HepG2 (cell line): ENCODE data around the gene GTF2H4. TPM values are rescaled to one million over a fixed set of nuclear protein-coding genes. Genes with fewer than 3 reads are reported as not detected.

ENCODE experiments used
- ARID4A ChIP-seq: sonication (generic); formaldehyde crosslinking; IDR thresholded peaks from 2 replicates; pipeline ENCODE4 v1.5.0; 2020; ENCODE audit warnings: mild to moderate bottlenecking, missing genetic modification reagents, borderline replicate concordance
- EP300 ChIP-seq, 3 experiments: sonication (generic) in 1 of 3; formaldehyde crosslinking in 1 of 3; IDR thresholded peaks; 2 replicates each; pipeline versions ENCODE4 v1.5.1 to v1.6.1; 2011 to 2020; ENCODE audit warnings: low read depth in 2 of 3, low read length in 2 of 3, borderline replicate concordance in 1 of 3, improper control_type of control experiment in 1 of 3, mild to moderate bottlenecking in 1 of 3, missing genetic modification reagents in 1 of 3, moderate library complexity in 1 of 3
- IRF2 ChIP-seq: IDR thresholded peaks from 2 replicates; pipeline ENCODE4 v1.6.1; 2018; ENCODE audit warnings: missing genetic modification reagents, missing compliant biosample characterization
- PHF8 ChIP-seq: sonication (generic); formaldehyde crosslinking; IDR thresholded peaks from 2 replicates; pipeline ENCODE4 v1.5.0; 2020; ENCODE audit warnings: missing genetic modification reagents
- U2AF2 ChIP-seq: fragments of 200-400 bp; formaldehyde crosslinking; IDR thresholded peaks from 2 replicates; pipeline ENCODE4 v1.6.1; 2017; ENCODE audit warnings: low read depth, mild to moderate bottlenecking, low read length
- ZNF292 ChIP-seq: sonication (generic); formaldehyde crosslinking; IDR thresholded peaks from 2 replicates; pipeline ENCODE4 v1.8.1; 2022; ENCODE audit warnings: mild to moderate bottlenecking, low read depth, missing genetic modification reagents, borderline replicate concordance
- ZNF572 ChIP-seq: sonication (generic); formaldehyde crosslinking; IDR thresholded peaks from 2 replicates; pipeline ENCODE4 v1.5.1; 2020; ENCODE audit warnings: mild to moderate bottlenecking, missing genetic modification reagents
- ZNF605 ChIP-seq: sonication (generic); formaldehyde crosslinking; IDR thresholded peaks from 2 replicates; pipeline ENCODE4 v1.8.0; 2022; ENCODE audit warnings: mild to moderate bottlenecking, missing genetic modification reagents
- ZNF788 ChIP-seq: sonication (generic); formaldehyde crosslinking; IDR thresholded peaks from 2 replicates; pipeline ENCODE4 v1.5.0; 2020; ENCODE audit warnings: mild to moderate bottlenecking, missing genetic modification reagents, borderline replicate concordance
- ZNF883 ChIP-seq: sonication (generic); formaldehyde crosslinking; IDR thresholded peaks from 2 replicates; pipeline ENCODE4 v1.5.1; 2020; ENCODE audit warnings: mild to moderate bottlenecking, missing genetic modification reagents; ENCODE audit errors: not compliant biosample characterization
- ZNF891 ChIP-seq: sonication (generic); formaldehyde crosslinking; IDR thresholded peaks from 2 replicates; pipeline ENCODE4 v1.5.0; 2020; ENCODE audit warnings: mild to moderate bottlenecking, missing genetic modification reagents
- polyA plus RNA-seq, 8 experiments: library from polyadenylated mRNA; depleted of rRNA in 3 of 8; stranded (reverse) in 7 of 8; unstranded in 1 of 8; fragments of >200 nt; fragmentation: Illumina TruSeq in 4 of 8; extraction: Trizol in 4 of 8; gene quantifications; 2 replicates each; pipeline versions ENCODE4 v1.2.1 to v1.2.3, GENCODE V29; 2011 to 2016; ENCODE audit warnings: low read depth in 4 of 8, missing spikeins in 1 of 8, mixed read lengths in 1 of 8; ENCODE audit not compliant: insufficient read depth in 1 of 8
- total RNA-seq, 5 experiments: library from RNA; depleted of rRNA; stranded (reverse); fragments of >200 nt; fragmentation: Illumina TruSeq; extraction: Trizol; gene quantifications; 2 replicates each; pipeline ENCODE4 v1.2.3, GENCODE V29; 2016; ENCODE audit warnings: low read depth in 1 of 5

The GTF2H4 gene
- total and polyA plus RNA-seq, 2 of the 13 experiments (the other 11 are each of a cell fraction or from before 2014, with no cell fraction given) = 15.9 to 49.3 TPM

GRCh38 chr6:30885999-30886896 lies 21.8 kb upstream of the GTF2H4 start (continued):
- TF ChIP-seq ZNF788 (CRISPR knock-in tag) (peak; percentile 76; the same call in 1 of the 2 replicates), ZNF891 (no peak), U2AF2 (no peak), ZNF605 (0 out of 2 replicates have a peak, but pooled peaks have one; percentile 29), ARID4A (CRISPR knock-in tag) (peak; percentile 43; the same call in 1 of the 2 replicates), ZNF883 (CRISPR knock-in tag) (no peak), IRF2 (CRISPR knock-in tag) (peak; percentile 24; the same call in 1 of the 2 replicates), ZNF292 (CRISPR knock-in tag) (peak; percentile 72), EP300 (IDR thresholded peaks at IDR 0.05; ENCODE audit: low read depth in 2 of 2, low read length in 2 of 2) (peak in 1 of 2 experiments; percentile 41; a peak in 1 of 4 replicates), EP300 (CRISPR knock-in tag; IDR thresholded peaks at IDR 0.05; ENCODE audit: borderline replicate concordance) (no peak), ZNF572 (CRISPR knock-in tag) (no peak), PHF8 (peak; percentile 42; the same call in 1 of the 2 replicates)
